Left cardiac atrium (tissue), 4 donors: ENCODE data around the gene EPRS1. TPM values are rescaled to one million over a fixed set of nuclear protein-coding genes. Genes with fewer than 3 reads are reported as not detected.
"Not testable (repeated sequence)": the region's sequence is repeated elsewhere in the genome, so short reads cannot be mapped to it uniquely, and the experiment has no call there.

Experiments used
- ATAC-seq, 2 donors: fragments of 200-7000 bp; cut with Tn5 transposase; one replicate each; pipeline ENCODE4 v1.9.1; 2020; ENCODE audit warnings: mild to moderate bottlenecking in 2 of 2, moderate library complexity in 2 of 2
- DNase-seq: peaks from one replicate; pipeline ENCODE4 v3.0.0-alpha.2; 2020
- intact Hi-C, 2 donors: fragments of 100-400 bp; cut with DNase I; formaldehyde crosslinking; loops; one replicate each; pipeline versions ENCODE4 v1.14.1 to v1.15.1; 2022 to 2023
- total RNA-seq, 2 donors: library from RNA; stranded (reverse); fragmentation: NEBNext Ultra II Directional; extraction: Animal tissue kit (Norgen Biotek cat#: 25700); gene quantifications; one replicate each; pipeline ENCODE4 v1.2.1, GENCODE V29; 2021
- donor health status: DM: no; HTN: yes; CAD: no.
- donor health status: DM: no; HTN: yes; CAD: no; lungs with severe emphysema.
- donor health status: DM: yes; HTN: yes; CAD: no.
- donor health status: Dilated cardiomyopathy.

Gene EPRS1
- total RNA-seq, 2 donors from 2014 or later, result 63.0 to 72.5 TPM

DNA sequence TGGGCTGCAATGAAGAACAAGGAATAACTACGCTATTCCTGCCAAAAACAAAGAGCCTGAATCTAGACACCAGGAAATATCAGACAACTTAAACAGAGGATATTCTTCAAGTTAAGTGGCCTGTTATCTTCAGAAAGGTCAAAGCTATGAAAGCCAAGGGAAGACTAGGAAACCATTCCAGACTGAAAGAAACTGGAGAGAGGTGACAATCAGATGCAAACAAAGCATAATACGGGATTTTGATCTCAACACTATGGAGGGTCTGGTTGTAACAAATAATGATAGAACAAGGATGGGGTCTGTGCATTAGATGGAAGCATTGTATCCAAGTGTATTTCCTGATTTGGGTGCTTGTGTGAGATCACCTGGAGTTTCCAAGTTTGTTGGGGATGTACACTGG lies 2.7 kb downstream of the EPRS1 start:
- no peak for ATAC-seq
- intact Hi-C loops, result no loop called here
- DNase-seq, result no peak

DNA sequence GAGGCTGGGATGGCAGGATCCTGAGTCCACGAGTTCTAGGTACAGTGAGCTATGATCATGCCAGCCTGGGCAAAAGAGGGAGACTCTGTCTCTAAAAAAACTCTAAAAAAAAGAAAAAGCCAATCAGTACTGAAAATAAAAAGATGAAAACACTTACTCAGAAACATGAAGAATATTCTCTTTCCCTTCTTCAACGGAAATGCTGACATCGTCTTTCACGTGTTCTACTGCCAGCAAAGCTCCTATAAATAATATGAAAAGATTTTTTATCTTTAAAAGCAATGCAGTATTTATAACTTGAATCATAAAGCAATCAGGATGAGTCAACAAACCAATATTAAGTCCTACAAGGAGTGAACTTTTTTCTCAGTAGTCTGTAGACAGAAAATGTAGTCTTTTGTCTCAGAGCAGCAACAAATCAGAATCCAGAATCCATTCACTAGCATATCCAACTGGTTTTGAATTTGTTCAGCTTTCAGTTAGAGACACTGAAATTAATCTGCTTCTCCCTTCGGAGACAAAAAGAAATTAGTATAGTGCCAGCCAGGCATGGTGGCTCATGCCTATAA lies 6.2 kb downstream of the EPRS1 start:
- DNase-seq (no peak), ATAC-seq (no peak)
- intact Hi-C loops, result no loop called here

DNA sequence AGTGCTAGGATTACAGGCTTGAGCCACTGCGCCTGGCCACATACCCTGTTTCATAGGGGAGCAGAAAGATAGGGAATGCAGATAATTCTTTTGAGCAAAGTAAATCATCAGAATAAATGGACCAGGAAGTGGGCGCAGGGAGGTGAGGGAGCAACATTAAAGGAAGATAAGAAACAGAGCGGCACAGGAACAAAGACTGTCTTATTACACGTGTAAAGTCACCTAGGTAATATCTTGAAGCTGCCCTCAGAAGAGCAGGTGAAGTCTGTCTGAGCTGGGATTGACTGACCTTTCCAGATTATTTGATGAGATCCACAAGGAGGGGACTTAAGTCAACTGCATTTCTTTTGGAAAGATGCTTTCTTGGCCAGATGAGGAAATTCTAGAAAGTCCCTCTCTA lies 7.7 kb downstream of the EPRS1 start:
- ATAC-seq (no peak), DNase-seq (no peak)
- intact Hi-C loops, result no loop called here

DNA sequence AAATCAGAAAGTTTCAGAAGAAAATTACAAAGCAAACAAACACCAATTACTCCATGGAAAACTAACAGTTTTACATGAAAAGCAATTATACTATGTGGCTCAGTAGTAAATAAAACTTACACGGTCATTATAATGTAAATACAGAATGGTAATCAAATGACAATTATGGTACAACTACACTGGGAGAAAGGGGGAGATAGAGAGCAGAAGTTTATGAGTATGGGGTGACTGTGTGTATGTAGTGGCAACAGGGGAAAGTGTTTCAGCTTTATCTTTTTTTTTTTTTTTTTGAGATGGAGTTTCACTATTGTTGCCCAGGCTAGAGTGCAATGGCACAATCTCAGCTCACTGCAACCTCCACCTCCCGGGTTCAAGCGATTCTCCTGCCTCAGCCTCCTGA lies 8.5 kb downstream of the EPRS1 start:
- DNase-seq, intact Hi-C loops, ATAC-seq: not testable (repeated sequence)

DNA sequence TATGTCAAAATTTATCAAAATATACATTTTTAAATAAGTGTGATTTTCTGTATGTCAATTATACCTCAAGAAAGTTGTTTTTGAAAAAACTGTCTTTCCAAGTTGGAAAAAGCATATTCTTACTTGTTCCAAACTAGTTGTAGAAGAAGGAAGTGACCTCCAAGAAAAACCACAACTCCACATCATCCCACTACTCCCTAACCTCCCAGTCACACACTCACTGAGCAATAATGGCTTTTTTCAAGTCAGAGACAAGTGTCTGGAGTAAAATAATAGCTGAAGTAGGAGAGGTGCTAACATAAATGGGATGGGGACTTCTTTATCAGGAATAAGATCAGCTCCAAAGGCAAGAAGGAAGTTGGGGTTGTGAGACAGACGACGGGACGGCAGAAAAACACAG lies 13.4 kb downstream of the EPRS1 start:
- ATAC-seq, result no peak
- no peak for DNase-seq
- intact Hi-C loops, result no loop called here

DNA sequence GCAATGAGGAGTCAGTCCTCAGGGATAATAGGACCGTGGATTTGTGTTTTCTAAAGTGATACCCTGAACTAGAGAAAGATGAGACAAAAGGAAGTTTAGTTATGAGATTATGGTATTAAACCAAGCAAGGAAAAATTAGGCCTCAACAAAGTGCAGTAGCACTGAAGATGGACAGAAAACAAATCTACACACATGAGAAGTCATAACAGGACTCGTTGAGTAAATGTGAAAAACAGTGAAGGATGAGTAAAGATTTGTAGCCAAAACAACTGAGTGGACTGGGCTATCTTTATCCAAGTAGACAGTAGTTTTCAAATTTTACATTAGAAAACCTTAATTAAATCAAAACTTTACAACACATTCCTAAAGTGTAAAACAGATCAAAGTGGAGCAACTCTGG lies 15.0 kb downstream of the EPRS1 start:
- intact Hi-C loops, result no loop called here
- ATAC-seq (no peak), DNase-seq (no peak)

DNA sequence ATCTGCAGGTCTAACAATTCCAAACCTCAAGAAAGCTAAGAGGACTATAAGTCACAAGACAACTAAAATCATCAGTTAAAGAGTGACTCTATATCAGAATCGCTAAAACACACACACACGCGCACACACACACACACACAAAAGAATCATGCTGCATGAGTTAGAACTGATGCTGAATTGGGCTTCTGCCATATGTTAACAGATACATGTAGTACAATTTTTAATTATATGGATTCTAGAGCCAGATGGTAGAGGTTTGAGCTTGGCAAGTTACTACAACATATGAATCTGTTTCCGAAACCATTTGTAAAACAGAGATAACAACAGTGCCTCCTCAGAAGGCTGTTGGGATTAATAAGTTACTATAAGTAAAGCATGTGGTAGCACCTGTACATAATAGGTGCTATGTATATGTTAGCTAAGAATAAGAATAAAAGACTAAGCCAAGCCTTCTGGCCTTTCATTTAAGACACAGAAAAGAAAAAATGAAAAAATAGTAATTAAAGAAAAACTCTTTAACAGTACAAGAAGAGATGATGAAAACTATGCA lies 17.9 kb downstream of the EPRS1 start:
- ATAC-seq, result no peak
- DNase-seq, result no peak
- intact Hi-C loops, result no loop called here

DNA sequence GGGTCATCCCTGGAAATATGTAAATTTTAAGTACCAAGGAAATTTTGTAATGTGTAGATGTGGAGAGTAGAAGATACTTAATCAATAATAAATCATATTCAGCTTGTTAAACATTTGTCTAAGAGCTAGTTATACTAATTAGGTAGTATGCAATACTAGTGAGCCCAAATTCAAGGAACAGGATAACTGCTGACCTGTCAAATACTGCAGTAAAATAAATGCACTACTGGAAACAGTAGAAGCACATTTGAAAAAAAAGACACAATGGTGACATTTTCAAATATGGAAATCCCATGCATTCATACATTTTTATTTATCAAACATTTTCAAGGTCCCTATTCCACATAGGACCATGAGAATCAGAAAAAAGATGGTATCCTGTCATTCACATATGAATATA lies 27.2 kb downstream of the EPRS1 start:
- DNase-seq, result no peak
- ATAC-seq, result no peak
- intact Hi-C loops, result no loop called here

DNA sequence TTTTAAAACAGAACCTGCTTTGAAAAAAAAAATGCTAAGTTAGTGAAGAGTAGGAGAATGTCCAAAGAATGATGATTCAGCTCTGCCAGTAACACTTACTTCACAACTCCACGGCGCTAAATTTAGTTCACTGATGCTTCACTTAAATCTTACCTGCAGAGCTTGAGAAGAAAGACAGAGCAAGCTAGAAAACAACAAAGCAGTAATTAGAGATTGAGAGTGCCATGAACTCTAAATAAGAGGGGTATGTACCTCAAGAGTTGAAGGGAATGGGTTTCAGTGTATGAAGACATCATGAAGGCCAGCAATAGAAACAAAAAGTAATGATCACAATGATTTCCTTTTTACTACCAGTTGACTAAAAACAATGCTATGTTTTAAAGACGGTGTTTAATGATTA lies 32.8 kb downstream of the EPRS1 start:
- ATAC-seq (peak in 1 of 2 donors; percentile 91), DNase-seq (no peak)
- intact Hi-C loops, result no loop called here

DNA sequence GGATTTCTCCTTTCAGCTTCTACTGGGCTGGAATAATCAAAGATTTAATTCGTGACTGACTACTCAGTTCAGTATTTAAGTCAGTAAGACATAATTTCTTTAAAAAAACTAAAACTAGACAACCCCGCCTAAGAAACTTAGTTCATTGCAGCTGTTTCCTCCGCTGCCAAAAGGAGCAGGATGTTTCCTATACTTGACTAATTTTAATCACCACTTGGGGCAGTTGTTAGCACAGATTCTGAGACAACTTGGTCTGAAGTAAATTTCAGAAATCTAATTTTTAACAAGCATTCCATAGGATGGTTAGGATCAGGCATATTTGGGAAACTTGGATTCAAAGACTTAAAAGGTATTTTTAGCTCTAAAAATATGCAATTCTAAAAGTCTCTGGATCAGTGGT lies 34.0 kb downstream of the EPRS1 start:
- intact Hi-C loops, result no loop called here

DNA sequence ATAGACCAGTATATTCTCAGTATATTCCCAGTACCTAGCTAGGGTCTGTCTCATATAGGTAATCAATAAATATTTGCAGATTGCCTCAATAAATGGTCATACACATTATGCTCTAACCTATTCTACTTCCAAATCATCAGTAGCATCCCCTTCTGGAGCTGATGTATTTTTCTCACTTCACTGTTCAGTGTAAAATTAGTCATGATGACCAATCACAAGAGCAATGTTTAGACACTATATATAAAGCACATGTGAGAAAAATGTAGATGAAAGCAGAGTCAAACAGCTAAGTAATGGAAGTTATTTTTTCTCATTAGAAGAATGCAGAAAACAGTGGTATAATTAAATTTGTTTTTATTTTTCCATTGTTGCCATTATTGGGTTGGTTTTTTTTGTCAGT lies 34.7 kb downstream of the EPRS1 start:
- intact Hi-C loops, result no loop called here
- DNase-seq (no peak), ATAC-seq (no peak)

More for the DNA sequence above, 34.0 kb downstream of the EPRS1 start:
- DNase-seq, result no peak
- peak in 1 of 2 donors; percentile 70 for ATAC-seq

DNA sequence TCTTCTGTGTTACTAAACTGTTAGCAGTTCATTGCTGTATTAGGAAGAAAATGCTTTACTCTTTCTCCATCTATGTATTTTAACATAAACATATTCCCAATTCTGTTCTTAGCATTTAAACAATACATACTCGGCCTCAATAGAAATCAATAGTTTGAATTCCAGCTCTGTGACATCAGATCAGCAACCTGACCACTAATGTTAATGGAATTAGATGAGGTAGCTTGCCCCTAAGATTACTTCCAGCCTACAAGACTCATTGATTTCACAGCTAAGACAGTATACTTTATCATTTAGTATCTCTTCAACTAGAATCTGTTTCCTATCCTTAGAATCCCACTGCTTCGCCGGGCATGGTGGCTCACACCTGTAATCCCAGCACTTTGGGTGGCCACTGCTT lies 38.9 kb downstream of the EPRS1 start:
- intact Hi-C loops, result no loop called here
- DNase-seq (no peak), ATAC-seq (no peak)

DNA sequence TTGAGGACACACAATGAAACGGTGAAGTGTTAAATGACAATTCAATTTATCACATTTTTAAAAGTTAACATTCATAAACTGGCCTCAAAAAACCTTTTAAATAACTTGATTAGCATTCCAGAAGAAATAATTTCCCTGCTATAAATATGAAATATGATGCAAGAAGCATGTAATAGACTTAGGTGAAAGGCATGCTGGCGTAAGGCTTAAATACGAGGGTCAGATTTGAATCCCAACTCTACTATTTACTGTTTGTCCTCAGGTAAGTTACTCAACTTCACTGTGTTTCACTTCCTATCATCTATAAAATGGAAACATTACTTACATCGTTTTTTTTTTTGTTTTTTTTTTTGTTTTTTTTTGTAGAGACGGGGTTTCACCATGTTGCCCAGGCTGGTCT lies 40.8 kb downstream of the EPRS1 start:
- intact Hi-C loops, result no loop called here
- ATAC-seq, result no peak
- no peak for DNase-seq

DNA sequence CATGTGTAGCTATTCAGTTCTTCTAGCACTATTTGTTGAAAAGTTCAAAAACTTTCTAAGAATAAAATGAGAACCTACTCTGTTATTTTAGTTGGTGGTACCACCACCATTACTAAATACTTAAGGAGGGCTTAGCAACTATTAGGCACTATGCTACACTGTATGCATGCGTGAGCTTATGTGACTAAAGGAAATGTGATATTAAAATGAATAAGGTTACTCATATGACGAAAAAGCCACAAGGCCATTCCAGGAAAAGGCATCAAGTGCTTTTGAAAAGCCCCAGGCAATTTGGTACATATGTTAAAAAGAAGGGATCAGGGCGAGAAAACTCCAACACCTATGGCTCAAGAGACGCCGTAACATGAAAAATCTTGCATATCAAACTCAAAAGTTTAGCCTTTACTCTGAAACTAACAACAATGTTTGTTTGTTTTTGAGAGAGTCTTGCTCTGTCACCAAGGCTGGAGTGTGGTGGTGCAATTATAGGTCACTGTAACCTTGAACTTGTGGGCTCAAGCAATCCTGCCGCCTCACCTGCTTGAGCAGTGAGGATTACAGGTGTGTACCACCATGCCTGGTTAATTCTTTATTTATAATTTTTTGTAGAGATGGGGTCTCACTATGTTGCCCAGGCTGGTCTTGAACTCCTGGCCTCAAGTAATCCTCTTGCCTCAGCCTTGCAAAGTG lies 42.5 kb downstream of the EPRS1 start:
- no peak for DNase-seq
- intact Hi-C loops, result no loop called here
- no peak for ATAC-seq

DNA sequence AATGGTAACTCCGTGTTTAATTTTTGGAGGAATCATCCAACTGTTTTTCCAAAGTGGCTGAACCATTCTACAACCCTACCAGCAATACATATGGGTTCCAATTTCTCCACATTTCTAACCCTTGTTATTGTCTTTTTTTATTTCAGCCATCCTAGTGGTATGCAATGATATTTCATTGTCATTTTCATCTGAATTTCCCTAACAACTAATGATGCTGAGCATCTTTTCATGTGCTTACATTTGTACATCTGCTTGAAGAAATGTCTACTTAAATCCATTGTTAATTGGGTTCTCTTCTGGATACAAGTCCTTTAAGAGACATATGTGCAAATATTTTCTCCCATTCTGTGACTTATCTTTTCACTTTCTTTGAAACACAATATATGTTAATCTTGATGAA lies 43.3 kb downstream of the EPRS1 start:
- no peak for DNase-seq
- ATAC-seq, result no peak
- intact Hi-C loops, result no loop called here

DNA sequence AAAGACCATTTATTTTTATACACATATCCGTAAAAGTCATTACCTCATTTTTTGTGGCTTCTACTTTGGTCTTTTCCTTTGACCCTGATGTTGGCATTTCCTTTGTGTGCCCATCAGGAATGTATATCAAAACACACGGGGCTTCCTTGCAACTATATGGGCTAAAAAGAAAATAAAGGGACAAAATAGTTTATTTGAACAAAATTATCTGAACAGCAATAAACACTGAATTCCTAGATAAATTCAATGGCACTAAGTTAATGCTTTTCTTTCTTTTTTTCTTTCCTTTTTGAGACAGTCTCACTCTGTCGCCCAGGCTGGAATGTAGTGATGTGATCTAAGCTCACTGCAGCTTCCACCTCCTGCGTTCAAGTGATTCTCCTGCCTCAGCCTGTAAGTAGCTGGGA lies 45.2 kb downstream of the EPRS1 start:
- no peak for ATAC-seq
- intact Hi-C loops, result no loop called here
- no peak for DNase-seq

DNA sequence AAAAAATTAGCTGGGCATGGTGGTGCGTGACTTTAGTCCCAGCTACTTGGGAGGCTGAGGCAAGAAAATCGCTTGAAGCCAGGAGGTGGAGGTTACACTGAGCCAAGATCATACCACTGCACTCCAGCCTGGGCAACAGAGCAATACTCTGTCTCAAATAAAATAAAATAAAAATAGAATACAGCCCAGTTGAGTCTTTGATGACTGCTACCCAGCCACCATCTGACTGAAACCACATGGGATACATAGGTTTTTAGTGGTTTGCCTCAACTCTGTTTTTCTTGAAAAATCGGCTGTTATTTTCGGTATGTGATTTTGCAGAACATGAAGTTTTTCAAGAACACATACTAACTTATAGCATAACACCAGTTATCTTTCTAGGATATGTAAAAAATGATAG lies 46.5 kb downstream of the EPRS1 start:
- ATAC-seq, result no peak
- no peak for DNase-seq
- intact Hi-C loops, result no loop called here
